Epithelial cell of alveolus of lung (primary cell): Measurements from ENCODE around the gene CYB5R2. TPM values are rescaled to one million over a fixed set of nuclear protein-coding genes. Genes with fewer than 3 reads are reported as not detected.

Source experiments
- total RNA-seq: library from RNA; depleted of rRNA; stranded (reverse); fragments of >200 nt; gene quantifications from 2 replicates; pipeline ENCODE4 v1.2.1, GENCODE V29; 2015

CYB5R2 gene
- total RNA-seq: 4.6 and 20.9 TPM in 2 replicates

GRCh38 chr11:7672960-7673723 is at the start of gene CYB5R2:
Gene CYB5R2 (minus strand): TSS chr11:7673500. CDS start chr11:7672825, 675 bp downstream.

DNA sequence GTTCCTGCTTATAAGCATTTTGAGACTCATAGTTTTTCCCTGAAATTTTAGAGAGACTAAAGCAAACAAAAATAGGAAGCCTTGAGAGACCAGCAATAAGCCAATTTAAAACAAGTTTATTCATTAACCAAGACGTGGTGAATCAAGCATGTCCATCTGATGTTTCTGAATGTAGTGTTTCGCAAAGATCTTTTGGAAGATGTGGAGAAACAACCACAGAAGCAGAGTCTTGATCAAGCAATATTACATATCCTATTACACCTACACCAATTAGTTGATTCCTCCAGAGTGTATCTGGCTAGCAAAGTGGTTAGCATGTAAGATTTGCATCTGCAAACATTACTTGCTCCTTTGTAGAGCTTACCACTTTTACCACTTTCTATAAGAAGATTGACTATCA is 33.1 kb upstream of the CYB5R2 start, which contains the start of gene OVCH2:
Gene OVCH2, minus strand, starts transcription at position 101 of the 400 bp plus-strand sequence. Its CDS starts 83 bp downstream, at position 18.

Other genes starting within 250 kb of the CYB5R2 start
- 0.39 and 6.1 TPM in 2 replicates for gene OLFML1, start 188.0 kb downstream of the CYB5R2 start, total RNA-seq
- gene PPFIBP2, start 159.5 kb downstream of the CYB5R2 start, total RNA-seq: 3.0 and 4.0 TPM in 2 replicates
- not detected in 2 replicates for gene OVCH2, start 33.0 kb upstream of the CYB5R2 start, total RNA-seq
- not detected in 2 replicates for gene OR5P2, start 123.4 kb upstream of the CYB5R2 start, total RNA-seq
- gene OR5P3, start 157.3 kb upstream of the CYB5R2 start, total RNA-seq: not detected in 2 replicates